HG03066 (cell line): ENCODE results near the gene ZNF726.
"Not testable (repeated sequence)": the region's sequence is repeated elsewhere in the genome, so short reads cannot be mapped to it uniquely, and the experiment has no call there.

Source experiments
- ATAC-seq: cut with Tn5 transposase; IDR thresholded peaks from one replicate; pipeline ENCODE4 v1.9.1; 2021; ENCODE audit warnings: low read depth; ENCODE audit not compliant: unreplicated experiment

Gene ZNF726

GRCh38 chr19:23937031-23937430 is 22.3 kb downstream of the ZNF726 start:
- ATAC-seq, result not testable (repeated sequence)

- no peak for ATAC-seq
Measured at GRCh38 chr19:23943411-23943810, 28.7 kb downstream of the ZNF726 start.

GRCh38 chr19:23946569-23946968 is 31.9 kb downstream of the ZNF726 start:
- ATAC-seq, result no peak

- ATAC-seq, result no peak
Measured at GRCh38 chr19:23949611-23950010, 34.9 kb downstream of the ZNF726 start.

GRCh38 chr19:23956051-23956450 is 41.4 kb downstream of the ZNF726 start:
- ATAC-seq, result no peak

- no peak for ATAC-seq
Measured at GRCh38 chr19:23957660-23958281, 43.1 kb downstream of the ZNF726 start.

- not testable (repeated sequence) for ATAC-seq
Measured at GRCh38 chr19:23963396-23963795, 48.7 kb downstream of the ZNF726 start.

- ATAC-seq, result not testable (repeated sequence)
Measured at GRCh38 chr19:23963881-23964280, 49.2 kb downstream of the ZNF726 start.

GRCh38 chr19:23964334-23964733 is 49.6 kb downstream of the ZNF726 start:
- not testable (repeated sequence) for ATAC-seq

- ATAC-seq, result no peak
Measured at GRCh38 chr19:23969630-23970029, 54.9 kb downstream of the ZNF726 start.

- no peak for ATAC-seq
Measured at GRCh38 chr19:23971598-23971997, 56.9 kb downstream of the ZNF726 start.

- no peak for ATAC-seq
Measured at GRCh38 chr19:23972161-23972560, 57.5 kb downstream of the ZNF726 start.

- ATAC-seq, result no peak
Measured at GRCh38 chr19:23974941-23975340, 60.3 kb downstream of the ZNF726 start.

- not testable (repeated sequence) for ATAC-seq
Measured at GRCh38 chr19:23976631-23977030, 61.9 kb downstream of the ZNF726 start.

- not testable (repeated sequence) for ATAC-seq
Measured at GRCh38 chr19:23977256-23977655, 62.6 kb downstream of the ZNF726 start.

GRCh38 chr19:23978068-23978467 is 63.4 kb downstream of the ZNF726 start:
- ATAC-seq, result no peak

- ATAC-seq, result no peak
Measured at GRCh38 chr19:23980805-23981204, 66.1 kb downstream of the ZNF726 start.

GRCh38 chr19:23981863-23982262 is 67.2 kb downstream of the ZNF726 start:
- ATAC-seq, result no peak

- ATAC-seq, result no peak
Measured at GRCh38 chr19:23983406-23983805, 68.7 kb downstream of the ZNF726 start.
